Smooth muscle cell (in vitro differentiated cells): ENCODE results near the gene PPP1R1C. TPM values are rescaled to one million over a fixed set of nuclear protein-coding genes. Genes with fewer than 3 reads are reported as not detected.

Experiments
- DNase-seq: peaks from one replicate; lab custom pipeline; 2025; ENCODE audit not compliant: unreplicated experiment; lab: John Stamatoyannopoulos, UW
- H2AFZ ChIP-seq: fragments of 200-600 bp; sonication (generic); 2 replicates; pipeline ENCODE4 v1.6.0; 2016; ENCODE audit warnings: antibody characterized with exemption, low read depth, mild to moderate bottlenecking
- H3F3A ChIP-seq: fragments of 200-600 bp; sonication (generic); 2 replicates; pipeline ENCODE4 v1.6.0; 2017; ENCODE audit warnings: antibody characterized with exemption, low read depth
- H3K27ac ChIP-seq: fragments of 200-600 bp; sonication (generic); 2 replicates; pipeline ENCODE4 v1.5.1; 2016; ENCODE audit warnings: low read depth, mild to moderate bottlenecking
- H3K27me3 ChIP-seq: fragments of 200-600 bp; sonication (generic); 2 replicates; pipeline ENCODE4 v1.6.1; 2016; ENCODE audit warnings: low read depth, mild to moderate bottlenecking
- H3K36me3 ChIP-seq: fragments of 200-600 bp; sonication (generic); 2 replicates; pipeline ENCODE4 v1.5.1; 2016; ENCODE audit warnings: low read depth
- H3K4me1 ChIP-seq: fragments of 200-600 bp; sonication (generic); 2 replicates; pipeline ENCODE4 v1.5.1; 2016; ENCODE audit warnings: low read depth
- H3K4me2 ChIP-seq: fragments of 200-600 bp; sonication (generic); 2 replicates; pipeline ENCODE4 v1.6.0; 2016; ENCODE audit warnings: mild to moderate bottlenecking
- H3K4me3 ChIP-seq: fragments of 200-600 bp; sonication (generic); 2 replicates; pipeline ENCODE4 v1.5.1; 2016; ENCODE audit warnings: mild to moderate bottlenecking
- H3K79me2 ChIP-seq: fragments of 200-600 bp; sonication (generic); 2 replicates; pipeline ENCODE4 v1.6.0; 2016; ENCODE audit warnings: low read depth, mild to moderate bottlenecking
- H3K9ac ChIP-seq: fragments of 200-600 bp; sonication (generic); 2 replicates; pipeline ENCODE4 v1.6.0; 2016; ENCODE audit warnings: low read depth
- H3K9me3 ChIP-seq: fragments of 200-600 bp; sonication (generic); replicated peaks from 2 replicates; pipeline ENCODE4 v1.5.1; 2016; ENCODE audit warnings: low read depth
- H4K20me1 ChIP-seq: fragments of 200-600 bp; sonication (generic); 2 replicates; pipeline ENCODE4 v1.6.0; 2016; ENCODE audit warnings: low read depth
- CTCF ChIP-seq: fragments of 200-600 bp; sonication (generic); IDR thresholded peaks from 2 replicates; pipeline ENCODE4 v1.5.1; 2017; ENCODE audit warnings: borderline replicate concordance, mild to moderate bottlenecking, antibody characterized with exemption; ENCODE audit not compliant: insufficient read depth, poor library complexity, severe bottlenecking
- WGBS: methylation state at CpG from one replicate; pipeline ENCODE4 v1.1.7; 2016; ENCODE audit warnings: low lambda C conversion rate; 5-methylcytosine and 5-hydroxymethylcytosine counted together
- polyA plus RNA-seq: library from polyadenylated mRNA; unstranded; fragments of >200 nt; fragmentation: Nextera tagmentation; extraction: Ambion mirVana; gene quantifications from 2 replicates; pipeline ENCODE4 v1.2.1, GENCODE V29; 2016
- total RNA-seq: library from RNA; depleted of rRNA; stranded (reverse); fragments of >200 nt; gene quantifications from 2 replicates; pipeline ENCODE4 v1.2.3, GENCODE V29; 2014

The PPP1R1C gene
- total and polyA plus RNA-seq, 2 experiments from 2014 or later, result 2.3 to 3.3 TPM

DNA sequence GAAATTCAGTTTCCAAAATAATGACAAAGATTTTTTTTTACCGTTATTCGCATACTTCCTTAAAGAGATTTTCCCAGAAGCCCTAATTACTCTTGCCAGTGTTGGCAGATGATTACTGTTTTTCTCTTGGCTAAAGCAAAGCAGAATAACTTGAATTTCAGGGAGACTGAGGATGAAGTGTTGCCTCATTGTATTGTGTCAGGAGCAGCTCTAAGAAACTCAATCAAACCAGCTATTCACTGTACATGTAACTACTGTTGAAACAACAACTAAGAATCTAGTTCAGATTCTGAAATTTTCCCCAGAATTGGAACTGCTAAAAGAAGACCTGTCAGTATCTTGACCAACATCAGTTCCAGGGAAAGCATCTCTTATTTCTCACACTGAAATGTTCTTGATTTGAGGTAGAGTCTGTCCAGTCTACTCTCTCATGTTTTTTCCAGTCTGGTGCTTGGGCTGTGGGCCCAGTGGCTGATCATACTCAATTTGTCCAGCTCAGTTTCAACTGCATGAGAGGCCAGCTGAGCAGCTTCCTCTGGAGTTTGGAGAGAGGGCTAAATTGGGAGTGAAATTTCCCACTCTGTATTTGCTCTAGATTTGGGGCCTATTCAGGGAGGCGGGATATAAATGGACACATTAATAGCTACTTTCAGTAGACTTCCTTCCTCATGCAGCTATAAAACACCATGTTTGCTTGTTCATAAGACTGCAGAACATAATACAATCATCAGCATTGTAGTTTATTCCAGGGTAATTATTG, 78.5 kb downstream of the PPP1R1C start:
- Histone ChIP-seq H3K27ac (no peak overlapping the region), H3K27me3 (no peaks in the 10 kb centered on the region), H3F3A (peaks cover 7% of the 10 kb centered on the region), H4K20me1 (no peaks in the 10 kb centered on the region), H3K4me1 (peaks cover 22% of the 10 kb centered on the region), H3K4me2 (no peak overlapping the region), H3K36me3 (no peaks in the 10 kb centered on the region), H3K9ac (no peak overlapping the region), H3K4me3 (no peak overlapping the region), H3K79me2 (no peaks in the 10 kb centered on the region), H2AFZ (peak overlapping the region; percentile 20), H3K9me3 (no peaks in the 10 kb centered on the region)
- 90% methylated on average over 3 of the region's 3 CpGs for WGBS
- no peak for DNase-seq
- TF ChIP-seq CTCF, result no peak

- H3K9ac ChIP-seq, result no peak overlapping the region
- 21% methylated on average over 2 of the region's 2 CpGs for WGBS
Observed at GRCh38 chr2:182066400-182067087, 80.9 kb downstream of the PPP1R1C start.

DNA sequence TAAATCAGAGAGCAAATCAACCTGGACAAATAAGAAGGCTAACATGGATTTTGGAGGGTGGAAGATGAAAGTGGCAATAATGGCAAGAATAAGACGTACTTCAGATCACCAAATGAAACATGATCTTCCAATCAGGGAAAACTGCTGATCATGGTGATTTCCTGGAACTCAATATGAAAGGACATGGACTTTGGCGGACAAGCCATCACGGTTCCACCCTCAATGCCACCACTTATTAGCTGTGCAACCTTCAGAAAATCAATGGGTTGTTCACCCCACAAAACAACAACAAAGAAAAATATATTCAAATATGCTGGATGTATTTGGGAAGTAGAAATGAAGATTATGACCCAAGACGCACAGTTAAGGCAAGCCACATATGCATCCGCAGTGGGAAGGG, 81.7 kb downstream of the PPP1R1C start:
- H3K9ac ChIP-seq, result no peak overlapping the region
- H3F3A ChIP-seq, result peaks cover 7% of the 10 kb centered on the region
- 94% methylated on average over 5 of the region's 5 CpGs for WGBS
- no peaks in the 10 kb centered on the region for H3K36me3 ChIP-seq
- peak overlapping the region; percentile 62 for H3K4me2 ChIP-seq
- no peak overlapping the region for H3K4me3 ChIP-seq
- peak overlapping the region; percentile 57 for H2AFZ ChIP-seq
- no peaks in the 10 kb centered on the region for H4K20me1 ChIP-seq
- H3K27ac ChIP-seq, result peak overlapping the region; percentile 29
- H3K79me2 ChIP-seq, result no peaks in the 10 kb centered on the region
- H3K27me3 ChIP-seq, result no peaks in the 10 kb centered on the region
- no peak for DNase-seq
- H3K4me1 ChIP-seq, result peaks cover 22% of the 10 kb centered on the region
- no peaks in the 10 kb centered on the region for H3K9me3 ChIP-seq
- TF ChIP-seq CTCF, result no peak

More at GRCh38 chr2:182066400-182067087, 80.9 kb downstream of the PPP1R1C start:
- no peaks in the 10 kb centered on the region for H4K20me1 ChIP-seq
- peak overlapping the region; percentile 50 for H3K27ac ChIP-seq
- no peaks in the 10 kb centered on the region for H3K36me3 ChIP-seq
- peak overlapping the region; percentile 62 for H3K4me2 ChIP-seq
- H3F3A ChIP-seq, result peaks cover 7% of the 10 kb centered on the region
- no peaks in the 10 kb centered on the region for H3K27me3 ChIP-seq
- DNase-seq, result no peak
- TF ChIP-seq CTCF, result no peak
- H3K4me3 ChIP-seq, result no peak overlapping the region
- no peaks in the 10 kb centered on the region for H3K9me3 ChIP-seq
- peaks cover 22% of the 10 kb centered on the region for H3K4me1 ChIP-seq
- no peak overlapping the region for H2AFZ ChIP-seq
- no peaks in the 10 kb centered on the region for H3K79me2 ChIP-seq
